ENCODE results near the gene BOK.

- TF ChIP-seq CTCF (IDR thresholded peaks at IDR 0.05; ENCODE audit: borderline replicate concordance, extremely low read depth, low read length, poor library complexity, severe bottlenecking) = no peak
- TF ChIP-seq EZH2 (IDR thresholded peaks at IDR 0.05; ENCODE audit: borderline replicate concordance, low read depth, low read length, severe bottlenecking) = no peak
Measured at GRCh38 chr2:241567776-241568175, 9.2 kb downstream of the BOK start.
